Measurements from ENCODE around the gene SNCAIP. TPM values are rescaled to one million over a fixed set of nuclear protein-coding genes. Genes with fewer than 3 reads are reported as not detected.
"Not testable (repeated sequence)": the region's sequence is repeated elsewhere in the genome, so short reads cannot be mapped to it uniquely, and the experiment has no call there.

Gene SNCAIP
- total RNA-seq, 1 experiment from 2014 or later: not detected

- DNase-seq (ENCODE audit: low read depth, low spot score): no peak
- in situ Hi-C loops (cut with HindIII; ENCODE audit: low pct_unique_long_range_greater_than_20kb, low sequenced_read_pairs): no loop called here
Observed at GRCh38 chr5:122463221-122463620, 151.2 kb downstream of the SNCAIP start.

DNA sequence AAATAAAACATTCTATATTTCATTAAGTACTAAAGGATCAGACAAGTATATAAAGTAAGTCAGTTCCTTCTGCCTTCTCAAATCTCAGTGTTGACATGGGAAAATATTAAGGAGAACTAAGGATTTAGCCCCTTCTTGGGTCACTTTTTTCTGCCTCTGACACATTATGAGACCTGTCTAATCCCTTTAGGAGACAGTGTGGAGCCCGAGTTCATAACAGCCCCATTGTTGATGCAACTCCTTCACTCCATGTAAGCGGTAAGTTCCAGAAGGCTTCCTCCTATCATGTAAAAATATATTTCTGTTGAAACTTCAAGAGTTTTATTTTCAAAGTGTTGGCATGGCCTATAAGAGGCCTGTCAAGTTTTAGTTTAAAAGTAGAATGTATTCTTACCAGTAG, 152.2 kb downstream of the SNCAIP start:
- in situ Hi-C loops (cut with HindIII; ENCODE audit: low pct_unique_long_range_greater_than_20kb, low sequenced_read_pairs): no loop called here
- DNase-seq (ENCODE audit: low read depth, low spot score): no peak

DNA sequence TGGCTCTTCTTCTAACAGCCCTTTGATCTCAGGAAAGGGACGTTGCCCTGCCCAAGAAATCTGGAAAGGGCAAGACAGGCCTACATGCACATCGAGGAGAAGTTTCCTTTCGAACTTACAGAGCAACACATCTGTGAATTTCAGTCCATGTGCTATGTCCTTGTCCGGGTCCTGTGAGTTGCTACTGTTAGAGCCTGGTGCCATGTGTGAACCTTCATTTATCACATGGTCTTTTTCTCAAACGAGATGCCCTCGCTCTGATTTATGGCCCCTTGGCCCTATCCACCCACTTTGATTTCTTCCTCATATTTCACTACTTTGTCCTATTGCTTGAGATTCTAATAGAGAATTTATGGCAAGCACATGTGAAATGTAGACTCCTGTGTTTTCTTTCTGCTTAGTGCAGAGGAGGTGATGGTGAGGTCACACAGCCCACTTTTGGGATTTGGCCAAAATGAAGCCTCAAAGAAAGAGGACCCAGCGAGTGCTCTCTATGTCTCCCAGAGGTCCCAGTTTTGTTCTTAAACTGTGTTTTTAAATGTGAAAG, 153.1 kb downstream of the SNCAIP start:
- in situ Hi-C loops (cut with HindIII; ENCODE audit: low pct_unique_long_range_greater_than_20kb, low sequenced_read_pairs): no loop called here
- DNase-seq (ENCODE audit: low read depth, low spot score): no peak

- no peak for DNase-seq (ENCODE audit: low read depth, low spot score)
- in situ Hi-C loops (cut with HindIII; ENCODE audit: low pct_unique_long_range_greater_than_20kb, low sequenced_read_pairs): no loop called here
Observed at GRCh38 chr5:122465994-122466393, 154.0 kb downstream of the SNCAIP start.

DNA sequence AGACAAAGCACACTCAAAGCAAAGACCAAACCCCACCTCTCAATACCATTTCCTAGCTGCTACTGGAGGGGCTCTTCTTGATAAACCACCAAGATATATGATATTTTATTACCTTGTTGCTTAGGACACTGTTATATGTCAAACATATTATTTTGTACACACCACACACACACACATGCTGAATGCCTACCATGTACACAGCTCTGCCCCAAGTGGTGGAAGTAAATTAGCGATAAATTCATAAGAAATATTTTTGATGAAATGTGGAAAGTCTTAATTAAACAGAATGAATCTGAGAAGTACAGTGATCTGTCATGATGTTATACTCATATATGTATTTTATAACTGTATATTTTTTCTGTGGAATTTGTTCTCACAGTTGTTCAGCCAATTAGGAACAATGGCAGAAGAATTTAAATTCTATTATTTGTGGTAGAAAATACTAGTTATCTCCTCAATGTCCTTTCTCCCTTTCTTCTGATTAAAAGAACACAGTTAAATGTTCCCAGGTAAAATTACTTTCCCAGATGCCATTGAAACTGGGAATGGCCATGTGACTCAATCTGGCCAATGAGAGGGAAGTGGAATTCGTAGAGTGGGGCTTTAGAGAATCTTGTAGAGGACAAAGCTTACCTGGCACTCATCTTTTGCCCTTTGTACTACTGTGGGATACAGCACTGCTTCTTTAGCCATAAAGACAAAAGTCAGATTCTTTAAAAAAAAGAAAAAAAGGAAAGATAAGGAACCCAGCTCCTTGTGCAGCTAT, 156.5 kb downstream of the SNCAIP start:
- in situ Hi-C loops (cut with HindIII; ENCODE audit: low pct_unique_long_range_greater_than_20kb, low sequenced_read_pairs): no loop called here
- no peak for DNase-seq (ENCODE audit: low read depth, low spot score)

GRCh38 chr5:122469384-122469919, 157.4 kb downstream of the SNCAIP start:
- no peak for DNase-seq (ENCODE audit: low read depth, low spot score)
- in situ Hi-C loops (cut with HindIII; ENCODE audit: low pct_unique_long_range_greater_than_20kb, low sequenced_read_pairs): no loop called here

DNA sequence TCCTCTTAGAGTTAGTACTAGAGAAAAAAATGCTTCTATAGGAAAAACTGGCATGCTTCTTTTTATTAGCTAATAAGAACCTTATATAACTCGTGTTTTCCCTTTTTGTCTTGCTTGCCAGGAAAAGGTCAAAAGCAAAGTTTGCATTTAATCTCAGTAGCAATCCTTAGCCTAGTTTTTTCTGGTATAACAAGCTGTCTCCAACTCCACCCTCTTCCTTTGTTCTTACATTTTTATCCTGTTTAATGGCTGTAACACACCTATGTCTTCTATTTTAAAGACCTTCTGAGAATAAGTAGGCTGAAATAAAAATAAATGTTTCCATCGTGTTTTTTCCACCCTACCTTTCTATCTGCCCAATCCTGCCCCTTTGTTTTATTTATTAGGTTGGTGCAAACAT, 158.3 kb downstream of the SNCAIP start:
- DNase-seq (ENCODE audit: low read depth, low spot score): no peak
- in situ Hi-C loops (cut with HindIII; ENCODE audit: low pct_unique_long_range_greater_than_20kb, low sequenced_read_pairs): no loop called here

- no peak for DNase-seq (ENCODE audit: low read depth, low spot score)
- in situ Hi-C loops (cut with HindIII; ENCODE audit: low pct_unique_long_range_greater_than_20kb, low sequenced_read_pairs): no loop called here
Observed at GRCh38 chr5:122471031-122471751, 159.2 kb downstream of the SNCAIP start.

GRCh38 chr5:122471752-122472061, 159.7 kb downstream of the SNCAIP start:
- no peak for DNase-seq (ENCODE audit: low read depth, low spot score)
- in situ Hi-C loops (cut with HindIII; ENCODE audit: low pct_unique_long_range_greater_than_20kb, low sequenced_read_pairs): no loop called here

DNA sequence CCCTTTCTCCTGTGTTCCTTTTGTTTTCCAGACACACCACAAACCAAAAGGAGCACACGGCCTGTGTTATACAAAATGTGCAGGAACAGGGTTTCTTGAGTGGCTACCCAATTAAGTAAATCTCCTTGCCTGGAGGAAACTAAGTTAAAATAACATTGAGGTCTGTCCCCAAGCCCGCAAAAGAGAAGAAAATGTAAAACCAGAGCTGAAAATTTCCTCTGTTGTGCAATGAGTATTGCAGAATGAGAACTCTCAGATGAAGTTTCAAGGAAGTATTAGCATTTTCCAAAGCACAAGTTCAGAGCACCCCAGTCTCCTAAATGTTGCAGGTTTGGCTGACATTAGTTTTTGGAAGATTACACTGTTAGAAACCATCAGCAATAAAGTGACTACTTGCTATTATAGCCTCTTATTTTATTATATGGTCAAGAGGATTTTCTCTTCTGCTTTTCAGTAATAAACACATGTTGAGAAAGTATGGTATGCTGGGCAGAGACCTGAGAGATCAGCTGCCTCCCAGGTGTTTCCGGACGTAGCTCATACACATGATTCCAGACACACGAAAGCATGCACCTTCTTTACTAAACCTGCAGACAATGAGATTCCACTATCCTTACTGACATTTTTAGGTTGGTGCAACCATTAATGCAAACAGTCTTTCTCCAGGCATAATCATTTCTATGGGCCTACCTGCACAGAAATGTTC, 161.3 kb downstream of the SNCAIP start:
- no peak for DNase-seq (ENCODE audit: low read depth, low spot score)
- in situ Hi-C loops (cut with HindIII; ENCODE audit: low pct_unique_long_range_greater_than_20kb, low sequenced_read_pairs): no loop called here

DNA sequence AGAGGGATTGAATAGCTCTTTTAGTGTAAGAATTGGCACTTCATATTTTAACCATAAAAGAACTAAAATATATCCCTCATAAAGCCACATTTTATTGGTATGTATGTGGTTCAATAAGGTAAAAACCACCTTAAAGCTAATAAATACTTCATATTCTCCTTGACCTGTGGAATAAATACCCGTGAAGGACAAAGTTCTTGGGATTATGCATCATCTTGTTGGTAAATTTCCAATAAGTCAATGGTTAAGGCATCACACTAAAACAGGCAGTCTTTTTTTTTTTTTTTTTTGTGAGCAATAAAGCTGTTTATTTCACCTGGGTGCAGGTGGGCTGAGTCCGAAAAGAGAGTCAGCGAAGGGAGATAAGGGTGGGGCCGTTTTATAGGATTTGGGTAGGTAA, 161.9 kb downstream of the SNCAIP start:
- in situ Hi-C loops (cut with HindIII; ENCODE audit: low pct_unique_long_range_greater_than_20kb, low sequenced_read_pairs): no loop called here
- no peak for DNase-seq (ENCODE audit: low read depth, low spot score)

GRCh38 chr5:122478741-122479442, 166.9 kb downstream of the SNCAIP start:
- in situ Hi-C loops (cut with HindIII; ENCODE audit: low pct_unique_long_range_greater_than_20kb, low sequenced_read_pairs): no loop called here
- no peak for DNase-seq (ENCODE audit: low read depth, low spot score)

- no peak for DNase-seq (ENCODE audit: low read depth, low spot score)
- in situ Hi-C loops (cut with HindIII; ENCODE audit: low pct_unique_long_range_greater_than_20kb, low sequenced_read_pairs): no loop called here
Observed at GRCh38 chr5:122480146-122480545, 168.1 kb downstream of the SNCAIP start.

GRCh38 chr5:122484103-122484502, 172.1 kb downstream of the SNCAIP start:
- DNase-seq (ENCODE audit: low read depth, low spot score): no peak
- in situ Hi-C loops (cut with HindIII; ENCODE audit: low pct_unique_long_range_greater_than_20kb, low sequenced_read_pairs): no loop called here

DNA sequence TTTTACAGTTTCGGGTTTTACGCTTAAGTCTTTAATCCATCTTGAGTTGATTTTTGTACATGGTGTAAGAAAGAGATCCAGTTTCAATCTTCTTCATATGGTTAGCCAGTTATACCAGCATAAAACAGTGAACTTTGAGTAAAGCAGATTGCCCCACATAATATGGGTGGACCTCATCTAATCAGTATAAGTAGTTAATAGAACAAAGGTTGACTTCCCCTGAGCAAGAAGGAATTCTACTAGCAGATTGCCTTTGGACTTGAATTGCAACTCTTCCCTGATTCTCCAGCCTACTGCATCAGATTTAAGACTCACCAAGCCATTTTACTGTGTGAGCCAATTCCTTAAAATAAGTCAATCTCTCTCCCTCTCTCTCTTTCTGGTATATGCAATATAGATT, 173.2 kb downstream of the SNCAIP start:
- DNase-seq (ENCODE audit: low read depth, low spot score): no peak
- in situ Hi-C loops (cut with HindIII; ENCODE audit: low pct_unique_long_range_greater_than_20kb, low sequenced_read_pairs): no loop called here

DNA sequence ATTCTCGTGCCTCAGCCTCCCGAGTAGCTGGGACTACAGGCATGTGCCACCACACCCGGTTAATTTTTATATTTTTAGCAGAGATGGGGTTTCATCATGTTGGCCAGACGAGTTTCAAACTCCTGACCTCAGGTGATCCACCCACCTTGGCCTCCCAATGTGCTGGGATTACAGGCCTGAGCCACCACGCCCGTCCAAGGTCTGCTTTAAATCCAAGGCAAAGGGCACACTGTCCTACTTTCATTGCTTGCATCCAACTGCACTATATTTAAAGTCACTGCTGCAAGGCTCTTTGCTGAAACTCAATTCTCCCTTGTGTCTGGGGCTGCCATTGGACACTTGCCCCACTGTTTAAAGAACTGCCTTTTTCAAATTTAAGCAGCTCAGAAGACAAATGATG, 174.6 kb downstream of the SNCAIP start:
- DNase-seq (ENCODE audit: low read depth, low spot score); in situ Hi-C loops (cut with HindIII; ENCODE audit: low pct_unique_long_range_greater_than_20kb, low sequenced_read_pairs): not testable (repeated sequence)

GRCh38 chr5:122490718-122491117, 178.7 kb downstream of the SNCAIP start:
- no peak for DNase-seq (ENCODE audit: low read depth, low spot score)
- in situ Hi-C loops (cut with HindIII; ENCODE audit: low pct_unique_long_range_greater_than_20kb, low sequenced_read_pairs): no loop called here

GRCh38 chr5:122492675-122493074, 180.6 kb downstream of the SNCAIP start:
- DNase-seq (ENCODE audit: low read depth, low spot score): peak; percentile 43
- in situ Hi-C loops (cut with HindIII; ENCODE audit: low pct_unique_long_range_greater_than_20kb, low sequenced_read_pairs): no loop called here
